Endothelial cell of umbilical vein (primary cell): ENCODE measurements around the gene VTI1A. TPM values are rescaled to one million over a fixed set of nuclear protein-coding genes. Genes with fewer than 3 reads are reported as not detected.

Experiments used
- BruUV-seq: library from RNA; stranded (reverse); fragments of 400-500 nt; replicated peaks from 2 replicates; lab custom pipeline; 2021; lab: Mats Ljungman, UMichigan
- CTCF ChIA-PET: fragments of 300-600, 350-600 bp; sonication (Branson Sonifier 250); formaldehyde crosslinking; loops from one replicate; lab custom pipeline; 2021; ENCODE audit warnings: antibody characterized with exemption, inconsistent platforms; lab: Charles Lee
- POLR2A ChIA-PET: fragments of 300-600, 350-600 bp; sonication (Branson Sonifier 250); formaldehyde crosslinking; loops from one replicate; lab custom pipeline; 2021; ENCODE audit warnings: antibody characterized with exemption, inconsistent platforms; lab: Charles Lee
- DNase-seq: peaks from one replicate; pipeline ENCODE4 v3.0.0-alpha.2; 2011; ENCODE audit warnings: low read depth, low spot score
- FAIRE-seq: peaks from 2 replicates; lab custom pipeline; 2011; peaks lifted over from hg19 to GRCh38; lab: Jason Lieb, UNC
- H2AFZ ChIP-seq: 2 replicates; pipeline ENCODE4 v1.6.0; 2012; ENCODE audit warnings: low read depth, low read length, control low read depth, inconsistent platforms
- H3K27ac ChIP-seq: 2 replicates; pipeline ENCODE4 v1.5.1; 2011; ENCODE audit warnings: low read depth, mild to moderate bottlenecking, control low read depth, low read length, moderate library complexity; ENCODE audit not compliant: insufficient read depth
- H3K27me3 ChIP-seq, 2 experiments: 2 replicates each; pipeline versions ENCODE4 v1.6.0 to v1.6.1; 2011; ENCODE audit warnings: low read length in 2 of 2, mixed read lengths in 1 of 2; ENCODE audit not compliant: control insufficient read depth in 2 of 2, insufficient read depth in 2 of 2
- H3K36me3 ChIP-seq, 2 experiments: 2 replicates in 1 of 2; 3 replicates in 1 of 2; pipeline ENCODE4 v1.5.1; 2011; ENCODE audit warnings: low read length in 2 of 2, mild to moderate bottlenecking in 1 of 2, moderate library complexity in 1 of 2; ENCODE audit not compliant: control insufficient read depth in 2 of 2, insufficient read depth in 2 of 2; ENCODE audit errors: extremely low read depth in 1 of 2
- H3K4me1 ChIP-seq: 3 replicates; pipeline ENCODE4 v1.5.1; 2011; ENCODE audit warnings: mild to moderate bottlenecking, low read length; ENCODE audit not compliant: control insufficient read depth, insufficient read depth; ENCODE audit errors: extremely low read depth
- H3K4me2 ChIP-seq: 2 replicates; pipeline ENCODE4 v1.6.1; 2011; ENCODE audit warnings: low read length, control low read depth, mixed read lengths; ENCODE audit not compliant: insufficient read depth
- H3K4me3 ChIP-seq, 3 experiments: fragments of 200-600 bp in 1 of 3; sonication (generic), shearing (Covaris generic) in 1 of 3; replicated peaks in 1 of 3; 2 replicates each; pipeline ENCODE4 v1.5.1; 2011 to 2016; ENCODE audit warnings: control low read depth in 3 of 3, low read length in 3 of 3, mild to moderate bottlenecking in 2 of 3, inconsistent platforms in 1 of 3, low read depth in 1 of 3, moderate library complexity in 1 of 3; ENCODE audit not compliant: insufficient read depth in 1 of 3
- H3K79me2 ChIP-seq: 2 replicates; pipeline ENCODE4 v1.6.0; 2012; ENCODE audit warnings: low read length, inconsistent platforms; ENCODE audit not compliant: control insufficient read depth, insufficient read depth
- H3K9ac ChIP-seq: replicated peaks from 2 replicates; pipeline ENCODE3; 2011; ENCODE audit warnings: low read length, control low read depth; ENCODE audit not compliant: insufficient read depth; ENCODE audit errors: extremely low read depth
- H3K9me1 ChIP-seq: replicated peaks from 3 replicates; pipeline ENCODE4 v1.6.0; 2011; ENCODE audit warnings: mild to moderate bottlenecking, low read length; ENCODE audit not compliant: control insufficient read depth, insufficient read depth; ENCODE audit errors: extremely low read depth
- H3K9me3 ChIP-seq: replicated peaks from 2 replicates; pipeline ENCODE4 v1.5.1; 2012; ENCODE audit warnings: low read length, inconsistent platforms; ENCODE audit not compliant: control insufficient read depth, insufficient read depth
- H4K20me1 ChIP-seq: replicated peaks from 2 replicates; pipeline ENCODE3; 2011; ENCODE audit warnings: mild to moderate bottlenecking, low read length; ENCODE audit not compliant: control insufficient read depth, insufficient read depth; ENCODE audit errors: extremely low read depth
- EZH2 ChIP-seq: IDR thresholded peaks from 2 replicates; pipeline ENCODE4 v1.6.1; 2012; ENCODE audit warnings: borderline replicate concordance, low read depth, mild to moderate bottlenecking, moderate library complexity, low read length, inconsistent platforms; ENCODE audit not compliant: severe bottlenecking
- FOS ChIP-seq: IDR thresholded peaks from 2 replicates; pipeline ENCODE4 v1.6.1; 2011; ENCODE audit warnings: mild to moderate bottlenecking, low read length, moderate library complexity, borderline replicate concordance; ENCODE audit not compliant: insufficient read depth
- GATA2 ChIP-seq: IDR thresholded peaks from 2 replicates; pipeline ENCODE4 v1.7.0; 2011; ENCODE audit warnings: low read depth, mild to moderate bottlenecking, moderate library complexity, mixed read lengths, low read length; ENCODE audit not compliant: insufficient read length, insufficient read depth
- MYC ChIP-seq: IDR thresholded peaks from one replicate; pipeline ENCODE4 v1.6.1; 2011; ENCODE audit warnings: mild to moderate bottlenecking, low read depth, low read length
- POLR2A ChIP-seq: IDR thresholded peaks from 2 replicates; pipeline ENCODE4 v1.6.1; 2012; ENCODE audit warnings: low read depth, mild to moderate bottlenecking, control low read depth, low read length
- POLR2AphosphoS5 ChIP-seq: IDR thresholded peaks from 2 replicates; pipeline ENCODE4 v1.6.1; 2012; ENCODE audit warnings: low read depth, mild to moderate bottlenecking, control low read depth, low read length, moderate library complexity; ENCODE audit not compliant: insufficient read depth
- dilution Hi-C: fragments of 300-500 bp; cut with MboI; formaldehyde crosslinking; loops from one replicate; pipeline ENCODE4 v1.15.0; 2019; ENCODE audit warnings: low sequenced_read_pairs; ENCODE audit not compliant: extremely low pct_ligation_motif_present
- intact Hi-C: fragments of 100-400 bp; cut with micrococcal nuclease; formaldehyde crosslinking; loops from one replicate; pipeline ENCODE4 v1.10.0; 2022
- polyA plus RNA-seq, 4 experiments: library from polyadenylated mRNA; depleted of rRNA in 3 of 4; stranded (reverse) in 3 of 4; unstranded in 1 of 4; fragments of >200 nt; gene quantifications; 2 replicates each; pipeline versions ENCODE4 v1.2.1 to v1.2.3, GENCODE V29; 2011 to 2012; ENCODE audit warnings: missing spikeins in 1 of 4
- total RNA-seq: library from RNA; stranded (reverse); gene quantifications from 2 replicates; pipeline ENCODE4 v1.2.3, GENCODE V29; 2021
- TF ChIP-seq, protein P1 (sequence below): IDR thresholded peaks from 2 replicates; pipeline ENCODE4 v1.6.1; 2011; ENCODE audit not compliant: insufficient read depth, insufficient read length
- TF ChIP-seq, protein P2 (sequence below), 2 donors: IDR thresholded peaks; 1 replicate in 1 of 2; 2 replicates in 1 of 2; pipeline ENCODE4 v1.5.1; 2011; ENCODE audit warnings: low read length in 2 of 2, mild to moderate bottlenecking in 2 of 2, moderate library complexity in 2 of 2, control low read depth in 1 of 2, inconsistent platforms in 1 of 2, low read depth in 1 of 2; ENCODE audit not compliant: insufficient read depth in 1 of 2; ENCODE audit errors: extremely low read depth in 1 of 2

VTI1A gene
- total and polyA plus RNA-seq, 2 donors (not counting 3 experiments of a cell fraction or from before 2014, with no cell fraction given) = 10.8 to 35.6 TPM

DNA sequence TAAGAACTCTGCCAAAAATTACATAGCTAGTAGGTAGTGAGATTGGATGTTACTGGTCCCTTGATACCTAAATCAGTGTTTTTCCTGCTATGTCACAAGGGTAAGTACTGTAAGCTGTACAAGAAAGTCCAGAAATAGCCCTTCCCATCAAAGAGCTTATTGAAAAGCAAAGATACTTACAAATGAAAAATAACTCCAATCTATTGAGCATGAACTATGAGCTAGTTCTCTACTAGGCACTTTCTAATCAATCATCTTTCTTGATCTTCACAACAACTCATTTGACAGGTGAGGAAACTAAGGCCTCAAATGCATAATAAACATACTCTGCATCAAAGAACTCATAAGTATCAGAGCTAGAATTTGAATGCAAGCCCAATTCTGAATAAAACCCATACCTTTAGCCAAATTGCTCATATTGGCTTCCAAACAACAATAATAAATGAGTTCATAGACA, 253.2 kb downstream of the VTI1A start:
- H3K36me3 ChIP-seq = no peaks in the 10 kb centered on the region
- TF ChIP-seq EZH2 = no peak
- TF ChIP-seq POLR2AphosphoS5 = no peak
- TF ChIP-seq, protein P1, sequence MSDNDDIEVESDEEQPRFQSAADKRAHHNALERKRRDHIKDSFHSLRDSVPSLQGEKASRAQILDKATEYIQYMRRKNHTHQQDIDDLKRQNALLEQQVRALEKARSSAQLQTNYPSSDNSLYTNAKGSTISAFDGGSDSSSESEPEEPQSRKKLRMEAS = no peak
- TF ChIP-seq FOS = no peak
- TF ChIP-seq GATA2 = no peak
- no peaks in the 10 kb centered on the region for H3K4me1 ChIP-seq
- H3K9ac ChIP-seq = no peak overlapping the region
- no peak overlapping the region for H2AFZ ChIP-seq
- dilution Hi-C loops = no loop called here
- H3K4me2 ChIP-seq = no peak overlapping the region
- H3K9me3 ChIP-seq = no peaks in the 10 kb centered on the region
- no peaks in the 10 kb centered on the region for H3K79me2 ChIP-seq
- CTCF ChIA-PET = interaction anchor here (1.2 to 1.6 kb wide), 2 partner anchors 10 to 16 kb away, joined by 3 to 4 read pairs; no protein-coding TSS in a partner anchor
- no peak for DNase-seq
- BruUV-seq = no TSS peak
- no peaks in the 10 kb centered on the region for H3K27me3 ChIP-seq
- H3K4me3 ChIP-seq = no peak overlapping the region
- H4K20me1 ChIP-seq = no peaks in the 10 kb centered on the region
- H3K9me1 ChIP-seq = no peaks in the 10 kb centered on the region
- no peak overlapping the region for H3K27ac ChIP-seq
- no peak for FAIRE-seq
- POLR2A ChIA-PET = no interaction called here
- intact Hi-C loops = no loop called here

DNA sequence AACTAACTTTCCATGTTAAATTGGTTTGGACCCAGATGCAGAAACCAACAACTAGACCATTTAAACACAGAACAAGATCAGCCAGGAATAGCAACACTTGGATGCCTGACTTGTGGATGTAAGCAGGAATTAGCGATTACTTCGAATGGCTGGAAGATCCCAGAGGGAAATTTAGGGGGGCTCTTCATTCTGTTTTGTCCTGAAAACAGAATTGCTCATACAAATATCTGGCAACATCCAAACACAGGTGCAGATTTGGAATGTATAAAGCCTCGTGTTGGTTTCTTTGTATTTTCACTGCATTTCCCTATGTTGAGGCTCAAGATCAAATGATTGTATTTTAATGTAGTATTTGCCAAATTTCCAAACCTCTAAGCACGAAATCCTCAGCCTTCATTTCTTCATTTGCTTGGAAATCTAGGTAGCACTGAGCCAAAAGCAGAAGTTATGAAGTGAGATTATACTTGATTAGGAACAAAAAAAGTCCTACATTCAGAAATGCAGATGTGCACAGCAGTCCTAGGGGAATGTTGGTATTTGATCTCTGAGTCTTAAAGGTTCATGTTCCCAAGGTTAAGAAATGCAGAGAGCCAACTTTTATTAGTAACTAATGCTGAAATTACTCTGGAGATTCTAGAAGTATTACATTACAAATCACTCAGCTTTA, 254.3 kb downstream of the VTI1A start:
- Histone ChIP-seq H3K4me2 (no peak overlapping the region), H2AFZ (no peak overlapping the region), H3K4me3 (no peak overlapping the region), H4K20me1 (no peaks in the 10 kb centered on the region), H3K27me3 (no peaks in the 10 kb centered on the region), H3K79me2 (no peaks in the 10 kb centered on the region), H3K9ac (no peak overlapping the region), H3K4me1 (no peaks in the 10 kb centered on the region), H3K27ac (no peak overlapping the region), H3K9me3 (no peaks in the 10 kb centered on the region), H3K36me3 (no peaks in the 10 kb centered on the region), H3K9me1 (no peaks in the 10 kb centered on the region)
- intact Hi-C loops (no loop called here), dilution Hi-C loops (no loop called here)
- DNase-seq (no peak), FAIRE-seq (no peak)
- POLR2A ChIA-PET = no interaction called here
- CTCF ChIA-PET = interaction anchor here (1.6 kb wide), 1 partner anchor 15 kb away, joined by 4 read pairs; no protein-coding TSS in a partner anchor
- BruUV-seq = no TSS peak
- TF ChIP-seq EZH2 (no peak), POLR2A (no peak), MYC (no peak), GATA2 (no peak), POLR2AphosphoS5 (no peak), FOS (no peak)
- TF ChIP-seq, protein P1 = no peak
- TF ChIP-seq, protein P2, sequence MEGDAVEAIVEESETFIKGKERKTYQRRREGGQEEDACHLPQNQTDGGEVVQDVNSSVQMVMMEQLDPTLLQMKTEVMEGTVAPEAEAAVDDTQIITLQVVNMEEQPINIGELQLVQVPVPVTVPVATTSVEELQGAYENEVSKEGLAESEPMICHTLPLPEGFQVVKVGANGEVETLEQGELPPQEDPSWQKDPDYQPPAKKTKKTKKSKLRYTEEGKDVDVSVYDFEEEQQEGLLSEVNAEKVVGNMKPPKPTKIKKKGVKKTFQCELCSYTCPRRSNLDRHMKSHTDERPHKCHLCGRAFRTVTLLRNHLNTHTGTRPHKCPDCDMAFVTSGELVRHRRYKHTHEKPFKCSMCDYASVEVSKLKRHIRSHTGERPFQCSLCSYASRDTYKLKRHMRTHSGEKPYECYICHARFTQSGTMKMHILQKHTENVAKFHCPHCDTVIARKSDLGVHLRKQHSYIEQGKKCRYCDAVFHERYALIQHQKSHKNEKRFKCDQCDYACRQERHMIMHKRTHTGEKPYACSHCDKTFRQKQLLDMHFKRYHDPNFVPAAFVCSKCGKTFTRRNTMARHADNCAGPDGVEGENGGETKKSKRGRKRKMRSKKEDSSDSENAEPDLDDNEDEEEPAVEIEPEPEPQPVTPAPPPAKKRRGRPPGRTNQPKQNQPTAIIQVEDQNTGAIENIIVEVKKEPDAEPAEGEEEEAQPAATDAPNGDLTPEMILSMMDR (IDR thresholded peaks at IDR 0.05; ENCODE audit: extremely low read depth in 1 of 2, insufficient read depth in 1 of 2, low read depth in 1 of 2, low read length in 2 of 2) = no peak
